Panc1 (cell line): ENCODE data around the gene TIAM2. TPM values are rescaled to one million over a fixed set of nuclear protein-coding genes. Genes with fewer than 3 reads are reported as not detected.

Experiments
- ATAC-seq: fragments of 200-7000 bp; cut with Tn5 transposase; 2 replicates; pipeline ENCODE4 v1.9.1; 2020; ENCODE audit warnings: mild to moderate bottlenecking, moderate library complexity
- BruUV-seq: library from RNA; stranded (reverse); fragments of 400-500 nt; replicated peaks from 2 replicates; lab custom pipeline; 2021; lab: Mats Ljungman, UMichigan
- CTCF ChIA-PET: fragments of 300-600 bp; sonication (Branson Sonifier 250); formaldehyde crosslinking; loops from one replicate; lab custom pipeline; 2022; ENCODE audit warnings: antibody characterized with exemption; lab: Charles Lee
- POLR2A ChIA-PET: fragments of 300-600 bp; sonication (Branson Sonifier 250); formaldehyde crosslinking; loops from one replicate; lab custom pipeline; 2022; ENCODE audit warnings: antibody characterized with exemption; lab: Charles Lee
- DNase-seq: peaks from one replicate; pipeline ENCODE4 v3.0.0-alpha.2; 2010; ENCODE audit warnings: low read depth, low spot score
- H3K27ac ChIP-seq: 2 replicates; pipeline ENCODE4 v1.5.1; 2011; ENCODE audit warnings: mild to moderate bottlenecking, low read length, inconsistent platforms
- H3K27me3 ChIP-seq: fragments of 200-500 bp; sonication (Bioruptor generic); 2 replicates; pipeline ENCODE4 v1.6.0; 2014; ENCODE audit warnings: low read length, inconsistent platforms; ENCODE audit not compliant: control insufficient read depth, insufficient read depth
- H3K36me3 ChIP-seq: fragments of 200-500 bp; sonication (Bioruptor generic); 2 replicates; pipeline ENCODE4 v1.5.1; 2014; ENCODE audit warnings: inconsistent platforms, mild to moderate bottlenecking, low read length, moderate library complexity; ENCODE audit not compliant: control insufficient read depth, insufficient read depth
- H3K4me1 ChIP-seq: 2 replicates; pipeline ENCODE4 v1.5.1; 2011; ENCODE audit warnings: inconsistent platforms, mild to moderate bottlenecking, low read length, moderate library complexity; ENCODE audit not compliant: control insufficient read depth, insufficient read depth
- H3K4me3 ChIP-seq, 2 experiments: 2 replicates each; pipeline ENCODE4 v1.5.1; 2011 to 2012; ENCODE audit warnings: low read depth in 2 of 2, low read length in 2 of 2, mild to moderate bottlenecking in 2 of 2, inconsistent platforms in 1 of 2, moderate library complexity in 1 of 2
- H3K9me3 ChIP-seq: fragments of 200-500 bp; sonication (Bioruptor generic); 2 replicates; pipeline ENCODE4 v1.5.1; 2014; ENCODE audit warnings: low read depth, mild to moderate bottlenecking, inconsistent platforms, low read length, moderate library complexity; ENCODE audit not compliant: control insufficient read depth, insufficient read depth
- POLR2AphosphoS5 ChIP-seq: IDR thresholded peaks from 2 replicates; pipeline ENCODE4 v1.6.1; 2012; ENCODE audit warnings: mild to moderate bottlenecking, low read depth, low read length, moderate library complexity
- SIN3A ChIP-seq: IDR thresholded peaks from 2 replicates; pipeline ENCODE4 v1.6.1; 2012; ENCODE audit warnings: low read depth, mild to moderate bottlenecking, low read length, moderate library complexity, borderline replicate concordance; ENCODE audit not compliant: insufficient read depth
- TCF7L2 ChIP-seq: IDR thresholded peaks from 2 replicates; pipeline ENCODE4 v1.6.1; 2011; ENCODE audit warnings: mild to moderate bottlenecking, low read depth, low read length, inconsistent platforms
- in situ Hi-C: cut with HindIII; loops from 2 replicates; pipeline ENCODE4 v1.10.0; 2016; ENCODE audit warnings: low sequenced_read_pairs, low pct_unique_long_range_greater_than_20kb
- intact Hi-C: fragments of 100-400 bp; cut with micrococcal nuclease; formaldehyde crosslinking; loops from one replicate; pipeline ENCODE4 v1.10.0; 2022; ENCODE audit not compliant: unreplicated experiment
- total RNA-seq: library from RNA; stranded (reverse); gene quantifications from one replicate; pipeline ENCODE4 v1.2.1, GENCODE V29; 2021; ENCODE audit not compliant: unreplicated experiment
- TF ChIP-seq, protein P1 (sequence below): fragments of 450-650 bp; IDR thresholded peaks from 2 replicates; pipeline ENCODE4 v1.5.1; 2017; ENCODE audit warnings: mild to moderate bottlenecking
- TF ChIP-seq, protein P2 (sequence below), 2 experiments: IDR thresholded peaks; 2 replicates each; pipeline ENCODE4 v1.6.1; 2011 to 2012; ENCODE audit warnings: low read depth in 2 of 2, control low read depth in 1 of 2, low read length in 1 of 2, mild to moderate bottlenecking in 1 of 2, moderate library complexity in 1 of 2; ENCODE audit not compliant: insufficient read depth in 1 of 2

The TIAM2 gene
- total RNA-seq, 1 experiment from 2014 or later: 14.9 TPM

DNA sequence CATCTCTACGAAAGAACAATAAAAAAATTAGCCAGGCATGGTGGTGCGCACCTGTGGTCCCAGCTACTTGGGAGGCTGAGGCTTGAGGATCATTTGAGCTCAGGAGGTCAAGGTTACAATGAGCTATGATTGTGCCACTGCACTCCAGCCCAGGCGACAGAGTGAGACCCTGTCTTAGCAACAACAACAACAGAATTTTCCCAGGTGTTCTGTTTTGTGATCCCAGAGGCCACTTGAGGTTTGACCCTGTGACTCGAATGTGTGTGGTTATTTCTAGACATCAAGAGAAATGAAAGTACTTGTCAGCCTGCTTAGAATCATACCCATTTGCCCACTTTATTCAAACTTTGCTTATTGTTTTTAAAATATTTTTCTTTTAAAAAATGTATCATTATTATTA is 151.1 kb downstream of the TIAM2 start:
- ChIA-PET CTCF (no interaction called here), POLR2A (no interaction called here)
- Histone ChIP-seq H3K36me3 (no peaks in the 10 kb centered on the region), H3K27me3 (no peaks in the 10 kb centered on the region), H3K9me3 (no peaks in the 10 kb centered on the region), H3K4me1 (peaks cover 16% of the 10 kb centered on the region), H3K27ac (no peak overlapping the region), H3K4me3 (no peak overlapping the region)
- no peak for ATAC-seq
- DNase-seq: no peak
- in situ Hi-C loops: no loop called here
- intact Hi-C loops: no loop called here
- BruUV-seq: no TSS peak
- TF ChIP-seq, protein P1, sequence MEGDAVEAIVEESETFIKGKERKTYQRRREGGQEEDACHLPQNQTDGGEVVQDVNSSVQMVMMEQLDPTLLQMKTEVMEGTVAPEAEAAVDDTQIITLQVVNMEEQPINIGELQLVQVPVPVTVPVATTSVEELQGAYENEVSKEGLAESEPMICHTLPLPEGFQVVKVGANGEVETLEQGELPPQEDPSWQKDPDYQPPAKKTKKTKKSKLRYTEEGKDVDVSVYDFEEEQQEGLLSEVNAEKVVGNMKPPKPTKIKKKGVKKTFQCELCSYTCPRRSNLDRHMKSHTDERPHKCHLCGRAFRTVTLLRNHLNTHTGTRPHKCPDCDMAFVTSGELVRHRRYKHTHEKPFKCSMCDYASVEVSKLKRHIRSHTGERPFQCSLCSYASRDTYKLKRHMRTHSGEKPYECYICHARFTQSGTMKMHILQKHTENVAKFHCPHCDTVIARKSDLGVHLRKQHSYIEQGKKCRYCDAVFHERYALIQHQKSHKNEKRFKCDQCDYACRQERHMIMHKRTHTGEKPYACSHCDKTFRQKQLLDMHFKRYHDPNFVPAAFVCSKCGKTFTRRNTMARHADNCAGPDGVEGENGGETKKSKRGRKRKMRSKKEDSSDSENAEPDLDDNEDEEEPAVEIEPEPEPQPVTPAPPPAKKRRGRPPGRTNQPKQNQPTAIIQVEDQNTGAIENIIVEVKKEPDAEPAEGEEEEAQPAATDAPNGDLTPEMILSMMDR: no peak
- TF ChIP-seq POLR2AphosphoS5 (no peak), TCF7L2 (no peak), SIN3A (no peak)
- TF ChIP-seq, protein P2, sequence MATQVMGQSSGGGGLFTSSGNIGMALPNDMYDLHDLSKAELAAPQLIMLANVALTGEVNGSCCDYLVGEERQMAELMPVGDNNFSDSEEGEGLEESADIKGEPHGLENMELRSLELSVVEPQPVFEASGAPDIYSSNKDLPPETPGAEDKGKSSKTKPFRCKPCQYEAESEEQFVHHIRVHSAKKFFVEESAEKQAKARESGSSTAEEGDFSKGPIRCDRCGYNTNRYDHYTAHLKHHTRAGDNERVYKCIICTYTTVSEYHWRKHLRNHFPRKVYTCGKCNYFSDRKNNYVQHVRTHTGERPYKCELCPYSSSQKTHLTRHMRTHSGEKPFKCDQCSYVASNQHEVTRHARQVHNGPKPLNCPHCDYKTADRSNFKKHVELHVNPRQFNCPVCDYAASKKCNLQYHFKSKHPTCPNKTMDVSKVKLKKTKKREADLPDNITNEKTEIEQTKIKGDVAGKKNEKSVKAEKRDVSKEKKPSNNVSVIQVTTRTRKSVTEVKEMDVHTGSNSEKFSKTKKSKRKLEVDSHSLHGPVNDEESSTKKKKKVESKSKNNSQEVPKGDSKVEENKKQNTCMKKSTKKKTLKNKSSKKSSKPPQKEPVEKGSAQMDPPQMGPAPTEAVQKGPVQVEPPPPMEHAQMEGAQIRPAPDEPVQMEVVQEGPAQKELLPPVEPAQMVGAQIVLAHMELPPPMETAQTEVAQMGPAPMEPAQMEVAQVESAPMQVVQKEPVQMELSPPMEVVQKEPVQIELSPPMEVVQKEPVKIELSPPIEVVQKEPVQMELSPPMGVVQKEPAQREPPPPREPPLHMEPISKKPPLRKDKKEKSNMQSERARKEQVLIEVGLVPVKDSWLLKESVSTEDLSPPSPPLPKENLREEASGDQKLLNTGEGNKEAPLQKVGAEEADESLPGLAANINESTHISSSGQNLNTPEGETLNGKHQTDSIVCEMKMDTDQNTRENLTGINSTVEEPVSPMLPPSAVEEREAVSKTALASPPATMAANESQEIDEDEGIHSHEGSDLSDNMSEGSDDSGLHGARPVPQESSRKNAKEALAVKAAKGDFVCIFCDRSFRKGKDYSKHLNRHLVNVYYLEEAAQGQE (IDR thresholded peaks at IDR 0.05; ENCODE audit: insufficient read depth in 1 of 2, low read depth in 2 of 2, low read length in 1 of 2): no peak

DNA sequence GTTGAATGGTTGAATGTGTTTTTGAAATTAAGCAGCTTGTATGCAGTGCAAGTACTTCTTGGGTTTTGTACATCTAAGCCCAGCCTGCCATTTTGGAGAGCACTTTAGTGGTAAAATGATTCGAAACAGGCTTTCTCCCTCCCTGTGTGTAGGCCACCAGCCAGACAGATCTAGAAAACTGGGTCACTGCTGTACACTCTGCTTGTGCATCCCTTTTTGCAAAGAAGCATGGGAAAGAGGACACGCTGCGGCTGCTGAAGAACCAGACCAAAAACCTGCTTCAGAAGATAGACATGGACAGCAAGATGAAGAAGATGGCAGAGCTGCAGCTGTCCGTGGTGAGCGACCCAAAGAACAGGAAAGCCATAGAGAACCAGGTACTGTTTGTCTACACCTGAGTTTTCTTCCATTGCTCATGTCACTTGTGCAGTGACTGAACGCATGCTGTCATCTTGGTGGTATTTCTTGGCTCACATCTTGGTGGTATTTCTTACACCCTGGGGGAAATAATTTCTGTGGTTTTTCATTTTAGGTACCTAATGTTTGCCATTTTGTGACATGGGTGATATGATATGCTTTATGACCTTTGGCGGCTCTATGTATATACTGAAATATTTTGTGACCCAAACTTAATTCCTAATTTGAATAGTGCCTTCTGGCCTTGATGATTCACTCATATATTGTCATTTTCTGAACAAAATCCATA is 153.0 kb downstream of the TIAM2 start:
- TF ChIP-seq TCF7L2: no peak
- TF ChIP-seq, protein P2 (IDR thresholded peaks at IDR 0.05; ENCODE audit: insufficient read depth in 1 of 2, low read depth in 2 of 2, low read length in 1 of 2): no peak
- TF ChIP-seq POLR2AphosphoS5: no peak
- TF ChIP-seq SIN3A: no peak
- Histone ChIP-seq H3K36me3 (no peaks in the 10 kb centered on the region), H3K27ac (no peak overlapping the region), H3K27me3 (no peaks in the 10 kb centered on the region), H3K9me3 (no peaks in the 10 kb centered on the region), H3K4me3 (no peak overlapping the region), H3K4me1 (peaks cover 4% of the 10 kb centered on the region; the same call in 1 of the 2 replicates)
- in situ Hi-C loops (no loop called here), intact Hi-C loops (no loop called here)
- no peak; the same call in 1 of the 2 replicates for ATAC-seq
- no peak for DNase-seq
- no TSS peak for BruUV-seq
- ChIA-PET CTCF (interaction anchor here (0.6 kb wide), 1 partner anchor 229 kb away, joined by 4 read pairs; no protein-coding TSS in a partner anchor), POLR2A (no interaction called here)
